Measurements from ENCODE around the gene SORBS1.

The SORBS1 gene

GRCh38 chr10:95266674-95267095, 294.5 kb downstream of the SORBS1 start (continued):
- TF ChIP-seq INSM2 (tag by site-specific recombination; IDR thresholded peaks at IDR 0.05) (peak; percentile 87), ZNF433 (tag by site-specific recombination; IDR thresholded peaks at IDR 0.05; ENCODE audit: low read depth) (no peak), ZNF580 (tag by site-specific recombination; IDR thresholded peaks at IDR 0.05) (peak; percentile 10; the same call in 1 of the 2 replicates), ZNF354C (tag by site-specific recombination; IDR thresholded peaks at IDR 0.05; ENCODE audit: borderline replicate concordance, low read depth) (no peak), ZNF707 (tag by site-specific recombination; IDR thresholded peaks at IDR 0.05) (no peak), ZNF670 (tag by site-specific recombination; IDR thresholded peaks at IDR 0.05; ENCODE audit: low read depth) (no peak), BCL11B (tag by site-specific recombination; IDR thresholded peaks at IDR 0.05; ENCODE audit: low read depth) (no peak), ZBTB17 (tag by site-specific recombination; IDR thresholded peaks at IDR 0.05) (peak; percentile 69; the same call in 1 of the 2 replicates), HIC1 (tag by site-specific recombination; IDR thresholded peaks at IDR 0.05) (peak; percentile 82), ZNF148 (tag by site-specific recombination; IDR thresholded peaks at IDR 0.05; ENCODE audit: borderline replicate concordance) (no peak), ZNF366 (tag by site-specific recombination; conservative IDR thresholded peaks at IDR 0.05) (peak; percentile 77), ZBTB26 (tag by site-specific recombination; optimal IDR thresholded peaks at IDR 0.05) (no peak), ZNF138 (tag by site-specific recombination; IDR thresholded peaks at IDR 0.05; ENCODE audit: borderline replicate concordance) (no peak), ZNF155 (tag by site-specific recombination; IDR thresholded peaks at IDR 0.05) (no peak), ZNF223 (tag by site-specific recombination; IDR thresholded peaks at IDR 0.05) (no peak), ZBTB20 (tag by site-specific recombination; IDR thresholded peaks at IDR 0.05) (peak; percentile 55; the same call in 1 of the 2 replicates), ATF2 (tag by site-specific recombination; IDR thresholded peaks at IDR 0.05; ENCODE audit: low read depth) (peak; percentile 94), ZNF10 (tag by site-specific recombination; IDR thresholded peaks at IDR 0.05) (0 out of 2 replicates have a peak, but pooled peaks have one; percentile 70), ZBTB1 (tag by site-specific recombination; IDR thresholded peaks at IDR 0.05) (no peak)

Data from HEK293 (cell line).